Breast epithelium (tissue), 4 donors: ENCODE measurements around the gene C11orf98. TPM values are rescaled to one million over a fixed set of nuclear protein-coding genes. Genes with fewer than 3 reads are reported as not detected.

ENCODE experiments used
- DNase-seq, 2 donors: peaks; one replicate each; pipeline ENCODE4 v3.0.0-alpha.2; 2019; ENCODE audit warnings: low spot score in 2 of 2
- H3K27ac ChIP-seq, 2 donors: fragments of 200-600 bp; sonication (generic) in 1 of 2; one replicate each; pipeline ENCODE4 v1.5.1; 2016 to 2019; ENCODE audit warnings: mild to moderate bottlenecking in 1 of 2
- H3K27me3 ChIP-seq, 2 donors: fragments of 200-600 bp; sonication (generic) in 1 of 2; one replicate each; pipeline versions ENCODE4 v1.5.1 to v1.6.0; 2017 to 2019; ENCODE audit warnings: control low read depth in 1 of 2, mild to moderate bottlenecking in 1 of 2
- H3K36me3 ChIP-seq: fragments of 200-600 bp; one replicate; pipeline ENCODE4 v1.5.1; 2019
- H3K4me1 ChIP-seq, 2 donors: fragments of 200-600 bp; sonication (generic); one replicate each; pipeline ENCODE4 v1.5.1; 2016 to 2019; ENCODE audit warnings: control low read depth in 1 of 2
- H3K4me3 ChIP-seq, 3 donors: fragments of 200-600 bp; sonication (generic); 1 replicate in 2 of 3; 2 replicates in 1 of 3; pipeline ENCODE4 v1.5.1; 2016 to 2019; ENCODE audit warnings: mild to moderate bottlenecking in 3 of 3, moderate library complexity in 2 of 3
- H3K9me3 ChIP-seq, 2 donors: fragments of 200-600 bp; sonication (generic) in 1 of 2; one replicate each; pipeline ENCODE4 v1.5.1; 2016 to 2019; ENCODE audit warnings: control low read depth in 1 of 2
- POLR2A ChIP-seq: fragments of 450-650 bp; IDR thresholded peaks from one replicate; pipeline ENCODE4 v1.6.1; 2016; ENCODE audit warnings: antibody characterized with exemption, mild to moderate bottlenecking, moderate library complexity
- POLR2AphosphoS5 ChIP-seq, 3 donors: sonication (generic); formaldehyde crosslinking; IDR thresholded peaks; one replicate each; pipeline ENCODE4 v1.6.1; 2017; ENCODE audit warnings: antibody characterized with exemption in 3 of 3
- intact Hi-C: fragments of 100-400 bp; cut with DNase I; formaldehyde crosslinking; loops from one replicate; pipeline ENCODE4 v1.15.1; 2023; ENCODE audit warnings: low total_unique reads
- total RNA-seq, 3 donors: library from RNA; depleted of rRNA; stranded (reverse); fragments of >200 nt; gene quantifications; one replicate each; pipeline ENCODE4 v1.1.0, GENCODE V29; 2016
- TF ChIP-seq, protein P1 (sequence below), 3 donors: fragments of 450-650 bp; IDR thresholded peaks; one replicate each; pipeline ENCODE4 v1.5.1; 2016 to 2017; ENCODE audit warnings: antibody characterized with exemption in 3 of 3, mild to moderate bottlenecking in 3 of 3, moderate library complexity in 3 of 3

C11orf98 gene
- total RNA-seq, 3 donors from 2014 or later: 22.9 to 42.9 (median 25.2) TPM

DNA sequence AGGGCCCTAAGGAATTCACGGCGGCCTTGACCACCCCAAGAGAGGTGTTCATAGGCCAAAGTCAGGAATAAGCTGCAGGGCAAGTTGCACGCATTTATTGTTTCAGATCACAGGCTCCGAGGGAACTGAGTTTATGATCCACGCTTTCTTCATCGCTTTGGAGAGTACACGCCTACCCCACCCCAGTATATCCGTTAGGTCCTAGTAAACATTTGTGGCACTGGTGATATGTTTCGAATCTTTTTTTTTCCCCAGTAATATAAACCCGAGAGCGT lies 19.4 kb downstream of the C11orf98 start:
- Histone ChIP-seq H3K36me3 (peaks cover 5% of the 10 kb centered on the region), H3K4me1 (peaks cover 5 to 10% of the 10 kb centered on the region in 2 donors), H3K9me3 (no peaks in the 10 kb centered on the region), H3K4me3 (peak overlapping the region; percentile 85 to 96 (median 96)), H3K27me3 (no peaks in the 10 kb centered on the region), H3K27ac (peak overlapping the region; percentile 89 to 95)
- intact Hi-C loops: no loop called here
- TF ChIP-seq, protein P1, sequence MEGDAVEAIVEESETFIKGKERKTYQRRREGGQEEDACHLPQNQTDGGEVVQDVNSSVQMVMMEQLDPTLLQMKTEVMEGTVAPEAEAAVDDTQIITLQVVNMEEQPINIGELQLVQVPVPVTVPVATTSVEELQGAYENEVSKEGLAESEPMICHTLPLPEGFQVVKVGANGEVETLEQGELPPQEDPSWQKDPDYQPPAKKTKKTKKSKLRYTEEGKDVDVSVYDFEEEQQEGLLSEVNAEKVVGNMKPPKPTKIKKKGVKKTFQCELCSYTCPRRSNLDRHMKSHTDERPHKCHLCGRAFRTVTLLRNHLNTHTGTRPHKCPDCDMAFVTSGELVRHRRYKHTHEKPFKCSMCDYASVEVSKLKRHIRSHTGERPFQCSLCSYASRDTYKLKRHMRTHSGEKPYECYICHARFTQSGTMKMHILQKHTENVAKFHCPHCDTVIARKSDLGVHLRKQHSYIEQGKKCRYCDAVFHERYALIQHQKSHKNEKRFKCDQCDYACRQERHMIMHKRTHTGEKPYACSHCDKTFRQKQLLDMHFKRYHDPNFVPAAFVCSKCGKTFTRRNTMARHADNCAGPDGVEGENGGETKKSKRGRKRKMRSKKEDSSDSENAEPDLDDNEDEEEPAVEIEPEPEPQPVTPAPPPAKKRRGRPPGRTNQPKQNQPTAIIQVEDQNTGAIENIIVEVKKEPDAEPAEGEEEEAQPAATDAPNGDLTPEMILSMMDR (IDR thresholded peaks at IDR 0.05): no peak
- DNase-seq: no peak

DNA sequence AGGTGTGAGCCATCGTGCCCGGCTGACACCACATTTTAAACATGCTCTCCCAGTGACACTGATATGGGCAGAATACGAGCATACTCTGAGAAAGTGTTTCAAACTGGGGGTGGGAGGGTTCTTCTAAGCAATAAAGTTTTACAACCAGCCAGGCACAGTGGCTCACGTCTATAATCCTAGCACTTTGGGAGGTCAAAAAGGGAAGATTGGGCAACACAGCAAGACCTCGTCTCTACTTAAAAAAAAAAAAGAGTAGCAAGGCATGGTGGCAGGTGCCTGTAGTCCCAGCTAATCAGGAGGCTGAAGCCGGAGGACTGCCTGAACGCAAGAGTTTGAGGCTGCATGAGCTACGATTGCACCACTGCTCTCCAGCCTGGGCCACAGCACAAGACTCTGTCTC lies 20.8 kb downstream of the C11orf98 start:
- Histone ChIP-seq H3K9me3 (no peaks in the 10 kb centered on the region), H3K4me1 (peaks cover 5 to 10% of the 10 kb centered on the region in 2 donors), H3K4me3 (no peak overlapping the region), H3K27ac (no peak overlapping the region), H3K27me3 (no peaks in the 10 kb centered on the region), H3K36me3 (peaks cover 5% of the 10 kb centered on the region)
- TF ChIP-seq POLR2AphosphoS5 (IDR thresholded peaks at IDR 0.05): no peak
- no peak for TF ChIP-seq POLR2A
- TF ChIP-seq, protein P1 (IDR thresholded peaks at IDR 0.05): no peak
- intact Hi-C loops: no loop called here
- no peak for DNase-seq

DNA sequence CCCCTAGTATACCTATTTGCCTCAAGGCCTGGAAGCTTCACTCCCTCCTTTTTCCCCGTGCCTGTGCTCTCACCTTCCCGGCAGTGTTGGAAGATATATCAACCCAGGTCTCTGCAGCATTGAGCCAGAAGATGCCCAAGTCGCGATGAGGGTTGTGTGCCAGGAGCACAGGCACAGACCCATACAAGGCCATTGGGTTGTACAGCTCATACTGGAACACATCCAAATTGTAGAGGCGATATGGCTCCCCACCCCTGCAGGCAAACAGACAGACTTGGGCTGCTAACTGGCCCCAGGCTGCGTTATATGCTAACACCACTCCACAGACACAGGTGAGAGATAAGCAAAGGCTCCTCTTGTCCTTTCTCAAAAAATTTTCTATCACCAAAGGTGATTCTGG lies 32.5 kb downstream of the C11orf98 start:
- intact Hi-C loops: no loop called here
- Histone ChIP-seq H3K27ac (no peak overlapping the region), H3K9me3 (no peaks in the 10 kb centered on the region), H3K4me1 (no peaks in the 10 kb centered on the region), H3K27me3 (no peaks in the 10 kb centered on the region), H3K36me3 (no peaks in the 10 kb centered on the region), H3K4me3 (no peak overlapping the region)
- TF ChIP-seq, protein P1 (IDR thresholded peaks at IDR 0.05): no peak
- TF ChIP-seq POLR2AphosphoS5 (IDR thresholded peaks at IDR 0.05) (no peak), POLR2A (no peak)
- no peak for DNase-seq

DNA sequence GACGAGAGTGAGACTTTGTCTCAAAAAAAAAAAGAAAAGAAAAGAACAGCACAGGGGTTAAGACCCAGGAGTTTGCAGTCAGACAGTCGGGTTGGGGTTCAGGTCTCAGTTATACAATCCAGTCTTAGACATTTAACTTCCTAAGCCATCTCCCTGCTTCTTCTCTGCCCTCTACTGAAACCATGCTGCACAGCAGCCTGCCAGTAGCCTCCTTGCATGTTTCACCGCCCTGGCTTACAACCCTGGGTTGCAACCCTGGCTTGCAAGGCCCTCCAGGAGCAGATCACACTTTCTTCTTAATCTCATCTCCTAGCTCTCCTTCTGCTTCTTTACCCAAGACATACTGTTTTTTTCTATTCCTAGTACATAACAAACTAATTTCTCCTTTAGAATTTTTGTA lies 37.3 kb downstream of the C11orf98 start:
- no peaks in the 10 kb centered on the region for H3K9me3 ChIP-seq
- H3K4me1 ChIP-seq: no peaks in the 10 kb centered on the region
- TF ChIP-seq, protein P1 (IDR thresholded peaks at IDR 0.05): no peak
- no peak for TF ChIP-seq POLR2A
- TF ChIP-seq POLR2AphosphoS5 (IDR thresholded peaks at IDR 0.05): no peak
- H3K27ac ChIP-seq: no peak overlapping the region
- no peaks in the 10 kb centered on the region for H3K27me3 ChIP-seq
- intact Hi-C loops: no loop called here
- no peak for DNase-seq
- no peak overlapping the region for H3K4me3 ChIP-seq
- peaks cover 9% of the 10 kb centered on the region for H3K36me3 ChIP-seq

DNA sequence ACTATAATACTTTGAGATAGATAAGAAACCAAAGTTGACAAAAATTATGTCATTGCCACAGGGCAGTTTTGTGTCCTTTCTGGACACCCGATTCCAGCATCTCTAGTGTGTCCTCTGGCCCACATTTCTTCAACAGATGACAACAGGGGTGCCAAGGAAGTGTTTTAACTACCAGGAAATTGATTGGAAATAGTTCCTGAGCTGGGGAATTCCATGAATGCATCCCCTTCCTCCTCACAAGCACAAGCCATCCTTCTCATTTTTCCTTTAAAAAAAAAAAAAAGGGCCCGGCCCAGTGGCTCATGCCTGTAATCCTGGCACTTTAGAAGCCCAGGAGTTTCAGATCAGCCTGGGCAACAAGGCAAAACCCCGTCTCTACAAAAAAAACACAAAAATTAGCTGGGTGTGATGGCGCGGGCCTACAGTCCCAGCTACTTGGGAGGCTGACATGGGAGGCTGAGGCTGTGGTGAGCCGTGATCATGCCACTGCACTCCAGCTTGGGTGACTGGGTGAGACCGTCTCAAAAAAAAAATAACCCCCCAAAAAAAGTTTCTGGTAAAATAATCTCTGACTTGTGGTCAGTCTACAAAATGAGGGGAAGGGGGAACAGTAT lies 42.4 kb downstream of the C11orf98 start:
- Histone ChIP-seq H3K36me3 (peaks cover 9% of the 10 kb centered on the region), H3K9me3 (no peaks in the 10 kb centered on the region), H3K4me1 (peaks cover 3 to 7% of the 10 kb centered on the region in 2 donors), H3K4me3 (peak overlapping the region; percentile 60 to 92 (median 81)), H3K27ac (peak overlapping the region; percentile 88 to 91), H3K27me3 (no peaks in the 10 kb centered on the region)
- intact Hi-C loops: no loop called here
- DNase-seq: no peak
- TF ChIP-seq POLR2AphosphoS5 (IDR thresholded peaks at IDR 0.05) (no peak), POLR2A (no peak)
- TF ChIP-seq, protein P1 (IDR thresholded peaks at IDR 0.05): no peak
